ENCODE data around the gene LRRC8A. TPM values are rescaled to one million over a fixed set of nuclear protein-coding genes. Genes with fewer than 3 reads are reported as not detected.
A peak's percentile ranks its signal among the peaks of the same experiment; 100 is the strongest.

LRRC8A gene
- total and polyA plus RNA-seq, 12 donors: 13.2 to 45.1 (median 19.6) TPM

- ATAC-seq (peak in 3 of 8 donors; percentile 2 to 6 (median 2)), DNase-seq (no peak)
- Histone ChIP-seq H3K9me3 (no peaks in the 10 kb centered on the region), H3K4me3 (peak overlapping the region; percentile 81 to 99 (median 96)), H3K27ac (peak overlapping the region; percentile 96 to 100 (median 98)), H3K27me3 (no peaks in the 10 kb centered on the region), H3K4me1 (peaks cover 4 to 84% (median 67%) of the 10 kb centered on the region in 9 donors), H3K36me3 (peaks cover 0 to 35% (median 7%) of the 10 kb centered on the region in 9 donors)
- no peak for TF ChIP-seq CTCF (IDR thresholded peaks at IDR 0.05)
- intact Hi-C loops (cut with DNase I): loop anchor here in 8 of 10 donors (1.0 to 5.0 kb wide), 7 partner anchors 34 to 44 kb away; partner anchors contain the start of gene PHYHD1 (in 2 of the 8)
- 1% methylated on average over 19 of the region's 19 CpGs for WGBS, 2 donors
These were observed 1.0 kb downstream of the LRRC8A start for GRCh38 chr9:128882677-128883603.

GRCh38 chr9:128884164-128884563, 2.2 kb downstream of the LRRC8A start:
- peak overlapping the region in 6 of 10 donors; percentile 96 to 99 (median 98) for H3K4me3 ChIP-seq
- peaks cover 12 to 84% (median 71%) of the 10 kb centered on the region in 9 donors for H3K4me1 ChIP-seq
- 43 to 78% methylated on average over 2 of the region's 2 CpGs for WGBS, 2 donors
- no peaks in the 10 kb centered on the region for H3K9me3 ChIP-seq
- H3K36me3 ChIP-seq: peaks cover 0 to 47% (median 7%) of the 10 kb centered on the region in 9 donors
- H3K27me3 ChIP-seq: no peaks in the 10 kb centered on the region
- DNase-seq: no peak
- TF ChIP-seq CTCF (IDR thresholded peaks at IDR 0.05): no peak
- ATAC-seq: no peak
- intact Hi-C loops (cut with DNase I): loop anchor here in 5 of 10 donors (5.0 kb wide), 3 partner anchors 33 to 43 kb away; partner anchors contain the start of gene PHYHD1 (in 1 of the 5)
- H3K27ac ChIP-seq: peak overlapping the region in 8 of 10 donors; percentile 54 to 100 (median 99)

GRCh38 chr9:128885376-128885775, 3.4 kb downstream of the LRRC8A start:
- no peaks in the 10 kb centered on the region for H3K27me3 ChIP-seq

More at GRCh38 chr9:128885376-128885775, 3.4 kb downstream of the LRRC8A start:
- DNase-seq (no peak), ATAC-seq (no peak)
- Histone ChIP-seq H3K9me3 (no peaks in the 10 kb centered on the region), H3K27ac (peak overlapping the region in 8 of 10 donors; percentile 49 to 100 (median 60)), H3K4me3 (peak overlapping the region in 2 of 10 donors; percentile 2 to 4), H3K4me1 (peaks cover 12 to 74% (median 62%) of the 10 kb centered on the region in 9 donors), H3K36me3 (peaks cover 0 to 56% (median 7%) of the 10 kb centered on the region in 9 donors)
- 79 to 89% methylated on average over 8 of the region's 8 CpGs for WGBS, 2 donors
- intact Hi-C loops (cut with DNase I): no loop called here
- no peak for TF ChIP-seq CTCF (IDR thresholded peaks at IDR 0.05)
